ENCODE data around the gene C12orf56.
"Not testable (repeated sequence)": the region's sequence is repeated elsewhere in the genome, so short reads cannot be mapped to it uniquely, and the experiment has no call there.

C12orf56 gene

DNA sequence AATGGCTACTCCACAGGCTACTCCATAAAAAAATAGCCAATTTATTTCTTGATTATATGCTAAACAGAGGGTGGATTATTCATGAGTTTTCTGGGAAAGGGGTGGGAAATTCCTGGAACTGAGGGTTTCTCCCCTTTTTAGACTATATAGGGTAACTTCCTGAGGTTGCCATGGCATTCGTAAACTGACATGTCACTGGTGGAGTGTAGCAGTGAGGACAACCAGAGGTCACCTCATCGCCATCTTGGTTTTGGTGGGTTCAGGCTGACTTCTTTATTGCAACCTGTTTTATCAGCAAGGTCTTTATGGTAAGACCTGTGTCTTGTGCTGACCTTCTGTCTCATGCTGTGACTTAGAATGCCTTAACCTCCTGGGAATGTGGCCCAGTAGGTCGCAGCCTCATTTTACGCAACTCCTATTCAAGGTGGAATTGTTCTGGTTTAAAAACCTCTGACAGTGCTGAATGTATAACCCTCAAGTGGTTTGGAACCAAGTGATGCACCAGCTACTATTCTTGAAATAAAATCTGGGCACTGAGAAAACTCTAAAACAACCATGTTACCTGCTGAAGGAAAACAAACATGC, 27.7 kb downstream of the C12orf56 start:
- no peak overlapping the region for H4K91ac ChIP-seq (ENCODE audit: low read depth, low read length)
- no peak overlapping the region for H3K9ac ChIP-seq (ENCODE audit: low read length)
- no peaks in the 10 kb centered on the region for H3K27me3 ChIP-seq (ENCODE audit: insufficient read depth, low read length)
- no peak overlapping the region for H3K23ac ChIP-seq (ENCODE audit: low read length)
- no peak overlapping the region for H2BK120ac ChIP-seq (ENCODE audit: insufficient read depth, low read length, poor library complexity)
- no peaks in the 10 kb centered on the region for H3K79me2 ChIP-seq (ENCODE audit: control insufficient read depth, insufficient read depth, low read length, poor library complexity)
- no peak overlapping the region for H3K18ac ChIP-seq (ENCODE audit: low read length)
- no peaks in the 10 kb centered on the region for H3K9me3 ChIP-seq (ENCODE audit: insufficient read depth, low read depth, low read length)
- H2AK5ac ChIP-seq (ENCODE audit: low read length): no peak overlapping the region
- H3K27ac ChIP-seq (ENCODE audit: low read depth, low read length): peak overlapping the region; percentile 58
- no peak overlapping the region for H2AFZ ChIP-seq (ENCODE audit: insufficient read depth, low read length, poor library complexity)
- DNase-seq: peak in 1 of 2 donors; percentile 50
- H3K36me3 ChIP-seq (ENCODE audit: control insufficient read depth in 1 of 2, insufficient read depth in 2 of 2, low read length in 2 of 2): no peaks in the 10 kb centered on the region
- H2BK5ac ChIP-seq (ENCODE audit: low read depth, low read length, poor library complexity): no peak overlapping the region
- WGBS (ENCODE audit: extremely low coverage, insufficient coverage, insufficient read length): no CpG with 5 or more reads among the region's 4 CpGs
- no peak overlapping the region for H4K12ac ChIP-seq (ENCODE audit: low read depth, low read length)
- no peak overlapping the region for H3K4ac ChIP-seq (ENCODE audit: low read depth, low read length)
- no peak overlapping the region for H3K4me2 ChIP-seq (ENCODE audit: low read length)
- H3K79me1 ChIP-seq (ENCODE audit: low read length): no peaks in the 10 kb centered on the region
- no peak overlapping the region for H3K14ac ChIP-seq (ENCODE audit: low read length)
- H2BK12ac ChIP-seq (ENCODE audit: low read length): no peak overlapping the region
- H3K4me1 ChIP-seq (ENCODE audit: control insufficient read depth in 1 of 2, insufficient read depth in 2 of 2, low read length in 2 of 2): no peaks in the 10 kb centered on the region
- H4K8ac ChIP-seq (ENCODE audit: low read depth, low read length): no peak overlapping the region
- H3K4me3 ChIP-seq (ENCODE audit: low read depth, low read length): no peak overlapping the region

- not testable (repeated sequence) for H4K91ac ChIP-seq (ENCODE audit: low read depth, low read length); H3K4me2 ChIP-seq (ENCODE audit: low read length); H3K4me1 ChIP-seq (ENCODE audit: control insufficient read depth in 1 of 2, insufficient read depth in 2 of 2, low read length in 2 of 2); H2BK120ac ChIP-seq (ENCODE audit: insufficient read depth, low read length, poor library complexity); H3K9ac ChIP-seq (ENCODE audit: low read length); H2BK5ac ChIP-seq (ENCODE audit: low read depth, low read length, poor library complexity); H3K79me2 ChIP-seq (ENCODE audit: control insufficient read depth, insufficient read depth, low read length, poor library complexity); H2AFZ ChIP-seq (ENCODE audit: insufficient read depth, low read length, poor library complexity); H3K27me3 ChIP-seq (ENCODE audit: insufficient read depth, low read length); H3K18ac ChIP-seq (ENCODE audit: low read length); H3K9me3 ChIP-seq (ENCODE audit: insufficient read depth, low read depth, low read length); H3K23ac ChIP-seq (ENCODE audit: low read length); H3K14ac ChIP-seq (ENCODE audit: low read length); H3K4me3 ChIP-seq (ENCODE audit: low read depth, low read length); H3K36me3 ChIP-seq (ENCODE audit: control insufficient read depth in 1 of 2, insufficient read depth in 2 of 2, low read length in 2 of 2); H4K12ac ChIP-seq (ENCODE audit: low read depth, low read length); H4K8ac ChIP-seq (ENCODE audit: low read depth, low read length); H2AK5ac ChIP-seq (ENCODE audit: low read length); H3K79me1 ChIP-seq (ENCODE audit: low read length); H2BK12ac ChIP-seq (ENCODE audit: low read length); H3K4ac ChIP-seq (ENCODE audit: low read depth, low read length)
- peak; percentile 18 to 55 for DNase-seq
- peak overlapping the region; percentile 10 for H3K27ac ChIP-seq (ENCODE audit: low read depth, low read length)
- no CpG with 5 or more reads among the region's 3 CpGs for WGBS (ENCODE audit: extremely low coverage, insufficient coverage, insufficient read length)
Measured at GRCh38 chr12:64361173-64361572, 29.4 kb downstream of the C12orf56 start.

- not testable (repeated sequence) for H4K91ac ChIP-seq (ENCODE audit: low read depth, low read length); H4K8ac ChIP-seq (ENCODE audit: low read depth, low read length); H2BK120ac ChIP-seq (ENCODE audit: insufficient read depth, low read length, poor library complexity); H3K79me2 ChIP-seq (ENCODE audit: control insufficient read depth, insufficient read depth, low read length, poor library complexity); H3K79me1 ChIP-seq (ENCODE audit: low read length); DNase-seq; H3K23ac ChIP-seq (ENCODE audit: low read length); H3K4me3 ChIP-seq (ENCODE audit: low read depth, low read length); H3K36me3 ChIP-seq (ENCODE audit: control insufficient read depth in 1 of 2, insufficient read depth in 2 of 2, low read length in 2 of 2); H2BK12ac ChIP-seq (ENCODE audit: low read length); H3K9ac ChIP-seq (ENCODE audit: low read length); H3K4me2 ChIP-seq (ENCODE audit: low read length); H3K27me3 ChIP-seq (ENCODE audit: insufficient read depth, low read length); H3K18ac ChIP-seq (ENCODE audit: low read length); H3K14ac ChIP-seq (ENCODE audit: low read length); H4K12ac ChIP-seq (ENCODE audit: low read depth, low read length); H2AFZ ChIP-seq (ENCODE audit: insufficient read depth, low read length, poor library complexity); H3K4ac ChIP-seq (ENCODE audit: low read depth, low read length); H2BK5ac ChIP-seq (ENCODE audit: low read depth, low read length, poor library complexity); H3K4me1 ChIP-seq (ENCODE audit: control insufficient read depth in 1 of 2, insufficient read depth in 2 of 2, low read length in 2 of 2); H3K27ac ChIP-seq (ENCODE audit: low read depth, low read length); H3K9me3 ChIP-seq (ENCODE audit: insufficient read depth, low read depth, low read length); H2AK5ac ChIP-seq (ENCODE audit: low read length)
- no CpG with 5 or more reads among the region's 2 CpGs for WGBS (ENCODE audit: extremely low coverage, insufficient coverage, insufficient read length)
Measured at GRCh38 chr12:64356209-64356608, 34.3 kb downstream of the C12orf56 start.

GRCh38 chr12:64352181-64352580, 38.4 kb downstream of the C12orf56 start:
- H2BK12ac ChIP-seq (ENCODE audit: low read length): no peak overlapping the region
- no peak overlapping the region for H3K23ac ChIP-seq (ENCODE audit: low read length)
- H4K91ac ChIP-seq (ENCODE audit: low read depth, low read length): no peak overlapping the region
- no peaks in the 10 kb centered on the region for H3K4me1 ChIP-seq (ENCODE audit: control insufficient read depth in 1 of 2, insufficient read depth in 2 of 2, low read length in 2 of 2)
- H3K27me3 ChIP-seq (ENCODE audit: insufficient read depth, low read length): no peaks in the 10 kb centered on the region
- H3K14ac ChIP-seq (ENCODE audit: low read length): no peak overlapping the region
- H3K79me2 ChIP-seq (ENCODE audit: control insufficient read depth, insufficient read depth, low read length, poor library complexity): no peaks in the 10 kb centered on the region
- H2BK120ac ChIP-seq (ENCODE audit: insufficient read depth, low read length, poor library complexity): no peak overlapping the region
- no peak overlapping the region for H3K4me3 ChIP-seq (ENCODE audit: low read depth, low read length)
- no peaks in the 10 kb centered on the region for H3K36me3 ChIP-seq (ENCODE audit: control insufficient read depth in 1 of 2, insufficient read depth in 2 of 2, low read length in 2 of 2)
- no peak overlapping the region for H3K27ac ChIP-seq (ENCODE audit: low read depth, low read length)
- no CpG with 5 or more reads among the region's 4 CpGs for WGBS (ENCODE audit: extremely low coverage, insufficient coverage, insufficient read length)
- H4K8ac ChIP-seq (ENCODE audit: low read depth, low read length): no peak overlapping the region
- no peaks in the 10 kb centered on the region for H3K79me1 ChIP-seq (ENCODE audit: low read length)
- no peak overlapping the region for H2AFZ ChIP-seq (ENCODE audit: insufficient read depth, low read length, poor library complexity)
- no peak for DNase-seq
- H2BK5ac ChIP-seq (ENCODE audit: low read depth, low read length, poor library complexity): no peak overlapping the region
- no peak overlapping the region for H3K9ac ChIP-seq (ENCODE audit: low read length)
- no peak overlapping the region for H3K4me2 ChIP-seq (ENCODE audit: low read length)
- H4K12ac ChIP-seq (ENCODE audit: low read depth, low read length): no peak overlapping the region
- peaks cover 6% of the 10 kb centered on the region for H3K9me3 ChIP-seq (ENCODE audit: insufficient read depth, low read depth, low read length)
- no peak overlapping the region for H2AK5ac ChIP-seq (ENCODE audit: low read length)
- no peak overlapping the region for H3K18ac ChIP-seq (ENCODE audit: low read length)
- H3K4ac ChIP-seq (ENCODE audit: low read depth, low read length): no peak overlapping the region
